Measurements from ENCODE around the gene CEACAM18. TPM values are rescaled to one million over a fixed set of nuclear protein-coding genes. Genes with fewer than 3 reads are reported as not detected.
"Not testable (repeated sequence)": the region's sequence is repeated elsewhere in the genome, so short reads cannot be mapped to it uniquely, and the experiment has no call there.

Gene CEACAM18
- total RNA-seq, 1 experiment from 2014 or later: not detected

GRCh38 chr19:51458899-51459505 lies 19.3 kb upstream of the CEACAM18 start:
- in situ Hi-C loops (cut with HindIII; ENCODE audit: low pct_unique_long_range_greater_than_20kb, low sequenced_read_pairs): no loop called here
- no peak for DNase-seq (ENCODE audit: low read depth, low spot score)

- in situ Hi-C loops (cut with HindIII; ENCODE audit: low pct_unique_long_range_greater_than_20kb, low sequenced_read_pairs): no loop called here
- peak; percentile 32 for DNase-seq (ENCODE audit: low read depth, low spot score)
Observed at GRCh38 chr19:51460164-51460992, 18.0 kb upstream of the CEACAM18 start.

- in situ Hi-C loops (cut with HindIII; ENCODE audit: low pct_unique_long_range_greater_than_20kb, low sequenced_read_pairs): no loop called here
- DNase-seq (ENCODE audit: low read depth, low spot score): no peak
Observed at GRCh38 chr19:51461723-51462161, 16.6 kb upstream of the CEACAM18 start.

- in situ Hi-C loops (cut with HindIII; ENCODE audit: low pct_unique_long_range_greater_than_20kb, low sequenced_read_pairs): no loop called here
Observed at GRCh38 chr19:51462276-51462675, 16.1 kb upstream of the CEACAM18 start.

GRCh38 chr19:51462681-51463080 lies 15.7 kb upstream of the CEACAM18 start:
- DNase-seq (ENCODE audit: low read depth, low spot score): no peak
- in situ Hi-C loops (cut with HindIII; ENCODE audit: low pct_unique_long_range_greater_than_20kb, low sequenced_read_pairs): no loop called here

More at GRCh38 chr19:51462276-51462675, 16.1 kb upstream of the CEACAM18 start:
- no peak for DNase-seq (ENCODE audit: low read depth, low spot score)

- DNase-seq (ENCODE audit: low read depth, low spot score); in situ Hi-C loops (cut with HindIII; ENCODE audit: low pct_unique_long_range_greater_than_20kb, low sequenced_read_pairs): not testable (repeated sequence)
Observed at GRCh38 chr19:51463976-51464581, 14.3 kb upstream of the CEACAM18 start.

- in situ Hi-C loops (cut with HindIII; ENCODE audit: low pct_unique_long_range_greater_than_20kb, low sequenced_read_pairs): no loop called here
- DNase-seq (ENCODE audit: low read depth, low spot score): no peak
Observed at GRCh38 chr19:51466723-51467122, 11.6 kb upstream of the CEACAM18 start.

GRCh38 chr19:51467864-51468544 lies 10.3 kb upstream of the CEACAM18 start:
- DNase-seq (ENCODE audit: low read depth, low spot score): no peak
- in situ Hi-C loops (cut with HindIII; ENCODE audit: low pct_unique_long_range_greater_than_20kb, low sequenced_read_pairs): no loop called here

GRCh38 chr19:51468545-51468920 lies 9.8 kb upstream of the CEACAM18 start:
- in situ Hi-C loops (cut with HindIII; ENCODE audit: low pct_unique_long_range_greater_than_20kb, low sequenced_read_pairs): no loop called here
- no peak for DNase-seq (ENCODE audit: low read depth, low spot score)

GRCh38 chr19:51469162-51469561 lies 9.2 kb upstream of the CEACAM18 start:
- no peak for DNase-seq (ENCODE audit: low read depth, low spot score)
- in situ Hi-C loops (cut with HindIII; ENCODE audit: low pct_unique_long_range_greater_than_20kb, low sequenced_read_pairs): no loop called here

- in situ Hi-C loops (cut with HindIII; ENCODE audit: low pct_unique_long_range_greater_than_20kb, low sequenced_read_pairs): no loop called here
- DNase-seq (ENCODE audit: low read depth, low spot score): no peak
Observed at GRCh38 chr19:51469629-51470028, 8.7 kb upstream of the CEACAM18 start.

- in situ Hi-C loops (cut with HindIII; ENCODE audit: low pct_unique_long_range_greater_than_20kb, low sequenced_read_pairs): no loop called here
- DNase-seq (ENCODE audit: low read depth, low spot score): no peak
Observed at GRCh38 chr19:51470966-51471365, 7.4 kb upstream of the CEACAM18 start.

GRCh38 chr19:51471527-51471926 lies 6.8 kb upstream of the CEACAM18 start:
- DNase-seq (ENCODE audit: low read depth, low spot score): no peak
- in situ Hi-C loops (cut with HindIII; ENCODE audit: low pct_unique_long_range_greater_than_20kb, low sequenced_read_pairs): no loop called here

GRCh38 chr19:51472607-51473006 lies 5.7 kb upstream of the CEACAM18 start:
- in situ Hi-C loops (cut with HindIII; ENCODE audit: low pct_unique_long_range_greater_than_20kb, low sequenced_read_pairs): no loop called here
- DNase-seq (ENCODE audit: low read depth, low spot score): no peak

GRCh38 chr19:51473009-51473707 lies 5.2 kb upstream of the CEACAM18 start:
- in situ Hi-C loops (cut with HindIII; ENCODE audit: low pct_unique_long_range_greater_than_20kb, low sequenced_read_pairs): no loop called here
- DNase-seq (ENCODE audit: low read depth, low spot score): peak; percentile 77

GRCh38 chr19:51476164-51476563 lies 2.2 kb upstream of the CEACAM18 start:
- no peak for DNase-seq (ENCODE audit: low read depth, low spot score)
- in situ Hi-C loops (cut with HindIII; ENCODE audit: low pct_unique_long_range_greater_than_20kb, low sequenced_read_pairs): no loop called here

GRCh38 chr19:51477344-51477743 lies 995 bp upstream of the CEACAM18 start:
- DNase-seq (ENCODE audit: low read depth, low spot score): no peak
- in situ Hi-C loops (cut with HindIII; ENCODE audit: low pct_unique_long_range_greater_than_20kb, low sequenced_read_pairs): no loop called here

Measured in SK-MEL-5 (cell line).